Left renal cortex interstitium (tissue), 4 donors: ENCODE results near the gene BPIFB2. TPM values are rescaled to one million over a fixed set of nuclear protein-coding genes. Genes with fewer than 3 reads are reported as not detected.

Experiments used
- DNase-seq, 4 donors: peaks; one replicate each; pipeline ENCODE4 v3.0.0-alpha.2; 2013; ENCODE audit warnings: low read depth in 4 of 4, low spot score in 2 of 4, missing footprints in 1 of 4
- polyA plus RNA-seq, 4 donors: library from polyadenylated mRNA; unstranded; fragments of 120-200 nt; gene quantifications; one replicate each; pipeline ENCODE4 v1.2.1, GENCODE V29; 2013; ENCODE audit not compliant: insufficient read length in 4 of 4

BPIFB2 gene
- polyA plus RNA-seq, 4 donors: not detected

DNA sequence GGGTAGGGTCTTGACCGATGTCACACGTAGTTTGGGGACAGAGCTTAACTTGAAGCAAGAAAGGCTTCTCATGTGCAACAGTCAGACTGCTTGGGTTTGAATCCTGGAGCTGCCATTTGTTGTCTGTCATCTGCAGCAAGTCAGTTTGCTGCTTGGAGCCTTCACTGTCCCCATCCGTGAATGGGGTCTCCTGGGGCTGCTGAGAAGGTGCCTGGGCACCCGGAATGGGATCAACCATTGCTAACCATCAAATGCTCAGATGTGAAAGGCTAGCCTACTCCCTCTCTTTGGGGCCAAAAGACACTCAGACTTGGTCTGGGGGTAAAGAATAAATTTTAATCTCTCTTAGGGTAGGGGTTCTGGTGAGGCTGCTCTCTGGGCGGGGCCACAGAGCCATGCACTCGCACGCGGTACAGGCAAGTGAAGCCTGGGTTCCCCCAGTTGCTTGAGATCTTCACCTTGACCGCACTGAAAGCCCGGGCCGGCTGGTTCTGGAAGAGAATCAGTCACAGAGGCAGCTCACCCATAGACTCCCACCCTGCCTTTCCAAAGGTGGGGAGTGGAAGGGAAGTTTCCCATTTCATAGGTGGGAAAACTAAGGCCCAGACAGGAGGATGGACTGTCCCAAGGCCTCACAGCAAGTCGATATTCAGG is 23.9 kb upstream of the BPIFB2 start:
- no peak for DNase-seq

DNA sequence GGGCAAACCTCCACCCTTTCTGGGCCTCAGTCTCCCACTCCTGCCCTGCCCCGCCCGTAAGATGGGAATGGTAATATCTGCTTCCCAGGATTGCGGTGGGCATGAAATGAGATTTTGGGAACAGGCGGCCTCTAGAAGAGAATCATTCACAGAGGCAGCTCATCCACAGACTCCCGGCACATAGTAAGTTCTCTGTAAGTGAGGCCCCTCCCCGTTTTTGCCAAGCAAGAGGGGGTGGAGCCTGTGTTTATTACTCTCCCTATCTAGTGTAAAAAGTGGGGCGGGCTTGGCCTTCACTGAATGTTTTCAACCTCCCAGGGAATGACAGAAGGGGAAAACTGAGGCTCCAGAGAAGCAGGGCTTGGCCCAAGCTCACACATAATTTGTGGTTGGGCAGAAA is 23.3 kb upstream of the BPIFB2 start:
- DNase-seq: no peak

DNA sequence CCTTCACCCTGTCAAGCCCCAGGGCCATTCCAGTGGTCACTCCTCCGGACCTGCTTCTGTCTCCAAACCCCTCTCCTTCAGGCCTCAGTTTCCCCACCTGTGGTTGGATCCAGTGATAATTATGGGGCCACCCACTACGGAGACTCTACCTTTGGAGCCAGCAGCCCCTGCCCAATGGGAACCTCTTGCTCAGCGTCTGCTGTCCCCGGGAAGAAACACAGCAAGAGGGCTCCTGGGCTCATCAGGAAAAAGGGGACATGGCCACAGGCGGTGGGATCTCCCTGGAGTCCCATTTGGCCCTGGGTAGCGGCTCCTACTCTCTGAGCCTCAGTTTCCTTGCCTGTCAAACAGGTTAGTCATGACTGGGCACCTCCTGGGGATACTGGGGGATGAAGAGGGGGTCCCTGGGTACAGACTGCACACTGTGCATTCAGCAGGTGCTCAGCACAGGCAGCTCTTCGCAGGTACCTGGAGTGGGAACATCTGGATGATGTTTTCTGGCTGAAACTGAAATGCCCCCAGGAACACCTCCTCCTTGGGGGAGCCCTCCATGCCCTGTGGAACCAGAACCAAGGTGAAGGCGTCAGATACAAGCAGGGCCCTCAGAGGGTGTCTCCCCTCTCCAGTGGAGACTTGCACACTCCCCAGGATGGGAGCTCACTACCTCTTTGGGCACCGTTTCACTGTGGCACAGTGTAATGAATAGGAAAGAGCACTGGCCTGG is 22.7 kb upstream of the BPIFB2 start:
- no peak for DNase-seq

DNA sequence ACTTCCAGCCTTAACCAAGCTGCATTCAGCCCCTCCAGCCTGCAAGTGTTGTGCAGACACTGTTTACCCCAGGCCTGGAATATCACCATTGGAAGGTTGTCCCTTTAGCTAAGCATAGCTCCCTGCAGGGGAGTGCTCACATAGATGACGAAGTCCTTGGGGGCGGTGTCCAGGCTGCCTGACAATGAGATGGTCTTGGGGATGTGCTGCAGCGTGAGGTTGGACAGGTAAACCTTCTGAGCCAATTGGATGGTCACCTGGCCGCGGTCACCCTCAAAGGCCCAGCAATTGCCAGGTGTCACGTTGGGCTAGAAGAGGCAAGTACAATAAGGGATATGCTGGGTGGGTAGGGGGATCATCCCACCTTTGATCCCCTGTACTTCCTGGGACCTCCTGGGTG is 21.9 kb upstream of the BPIFB2 start:
- DNase-seq: no peak

DNA sequence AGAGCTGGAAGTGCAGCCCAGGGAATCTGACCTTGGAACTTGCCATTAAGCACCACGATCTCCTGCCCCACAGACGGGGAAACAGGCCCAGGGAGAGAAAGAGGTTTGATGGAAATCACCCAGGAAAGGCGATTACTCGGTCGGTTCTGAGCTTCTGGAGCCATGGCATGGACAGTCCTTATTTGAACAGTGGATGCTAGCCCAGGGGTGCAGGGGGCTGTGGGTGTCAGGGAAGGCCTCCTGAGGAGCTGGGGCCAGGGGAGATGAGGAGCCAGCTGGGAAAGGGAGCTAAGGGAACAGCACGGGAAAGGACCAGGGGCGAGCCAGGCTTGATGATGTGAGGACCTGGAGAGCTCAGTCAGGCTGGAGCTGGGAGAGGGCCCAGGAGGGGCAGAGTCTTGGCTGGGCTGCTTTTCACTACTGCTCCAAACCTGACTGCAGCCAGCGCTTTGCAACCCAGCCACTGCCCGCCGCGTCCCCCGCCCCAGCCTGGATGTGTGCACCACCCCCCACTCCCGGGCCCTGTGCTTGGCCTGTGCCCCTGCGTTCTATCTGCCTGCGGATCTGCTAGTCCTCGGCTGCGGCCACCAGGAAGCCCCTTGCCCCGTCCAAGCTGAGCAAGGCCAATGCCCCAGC is 21.1 kb upstream of the BPIFB2 start:
- no peak for DNase-seq

DNA sequence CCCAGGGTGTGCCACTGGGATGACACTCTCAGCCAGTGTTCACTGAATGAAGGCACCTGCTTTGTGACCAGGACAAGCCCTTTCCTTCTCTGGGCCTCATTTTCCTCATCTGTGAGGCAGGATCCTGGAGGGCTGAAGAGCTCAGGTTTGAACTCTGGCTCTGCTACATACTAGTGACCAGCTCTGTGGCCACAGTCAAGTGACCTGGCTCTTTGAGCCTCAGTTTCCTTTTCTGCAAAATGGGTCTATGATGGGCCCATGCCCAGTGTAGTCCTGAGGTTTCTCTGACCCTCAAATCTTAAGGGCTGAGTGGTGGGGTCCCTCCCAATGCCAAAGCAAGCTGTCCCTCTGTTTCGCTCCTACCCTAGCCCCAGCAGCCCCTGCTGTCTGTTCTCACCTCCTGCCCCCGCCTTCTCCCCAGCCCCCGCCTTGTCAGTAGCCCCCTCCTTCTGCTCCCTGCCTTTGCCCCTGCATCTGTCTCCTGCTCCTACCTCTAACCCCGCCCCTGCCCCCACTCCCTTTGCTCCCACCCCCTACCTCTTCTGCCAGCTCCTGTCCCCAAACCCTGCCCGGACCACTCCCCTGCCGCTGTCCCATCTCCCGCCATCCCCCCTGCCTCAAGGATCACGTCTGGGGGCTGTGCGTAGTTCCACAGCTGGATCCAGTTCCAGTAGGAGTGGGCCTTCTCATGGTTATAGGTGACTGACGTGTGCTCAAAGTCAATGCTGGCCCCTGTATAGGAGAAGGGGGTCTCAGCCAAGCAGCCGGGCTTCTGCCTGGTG is 20.3 kb upstream of the BPIFB2 start:
- DNase-seq: no peak

DNA sequence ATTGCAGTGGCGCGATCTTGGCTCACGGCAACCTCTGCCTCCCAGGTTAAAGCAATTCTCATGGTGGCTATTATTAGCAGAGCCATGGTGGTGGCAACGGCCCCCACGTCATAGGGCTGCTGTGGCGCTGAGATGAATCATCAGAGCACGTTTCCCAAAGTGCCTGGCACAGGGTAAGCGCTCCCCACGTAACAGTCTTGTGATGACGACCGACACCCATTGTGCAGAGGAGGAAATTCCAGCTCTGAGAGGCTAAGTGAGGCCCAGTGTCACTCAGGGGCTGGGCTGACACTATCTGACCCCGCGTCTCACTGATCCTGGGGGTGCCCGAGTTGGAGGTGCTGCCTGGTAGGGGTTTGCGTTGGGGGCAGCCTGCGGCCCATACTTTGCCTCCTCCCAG is 19.5 kb upstream of the BPIFB2 start:
- DNase-seq: no peak

DNA sequence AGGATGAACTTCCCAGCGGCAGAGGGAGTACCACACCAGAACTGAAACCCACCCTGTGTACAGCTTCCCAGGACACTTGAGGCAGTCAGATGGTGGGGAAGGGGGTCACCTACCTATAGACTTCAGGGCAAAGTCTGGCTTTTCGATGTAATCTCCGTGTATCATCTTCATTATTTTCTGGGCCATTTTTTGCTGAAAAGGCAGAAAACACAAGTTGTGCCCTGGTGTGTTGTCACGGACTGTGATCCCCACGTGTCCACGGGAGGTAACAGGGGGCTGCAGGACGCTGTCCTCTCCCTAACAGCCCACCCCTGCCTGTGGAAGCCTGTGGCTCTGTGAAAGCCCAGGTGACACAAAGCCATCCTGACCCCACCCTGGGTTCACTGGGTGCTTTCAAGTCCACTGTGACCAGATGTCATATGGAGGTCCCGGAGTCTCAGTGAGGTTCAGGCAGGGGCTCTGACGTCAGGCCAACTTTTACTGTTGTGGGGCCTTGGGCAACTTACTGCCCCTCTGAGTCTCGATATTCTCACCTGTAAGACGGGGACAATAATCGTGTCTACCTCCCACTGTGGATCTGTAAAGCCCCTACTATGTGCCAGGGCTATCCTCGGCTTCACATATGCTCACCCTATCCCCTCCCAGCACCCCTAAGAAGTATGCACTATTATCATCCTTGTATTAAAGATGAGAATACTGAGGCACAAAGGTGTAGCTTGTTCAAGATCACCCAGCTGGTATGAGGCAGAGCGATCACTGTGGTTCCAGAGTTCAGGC is 17.8 kb upstream of the BPIFB2 start:
- DNase-seq: no peak

DNA sequence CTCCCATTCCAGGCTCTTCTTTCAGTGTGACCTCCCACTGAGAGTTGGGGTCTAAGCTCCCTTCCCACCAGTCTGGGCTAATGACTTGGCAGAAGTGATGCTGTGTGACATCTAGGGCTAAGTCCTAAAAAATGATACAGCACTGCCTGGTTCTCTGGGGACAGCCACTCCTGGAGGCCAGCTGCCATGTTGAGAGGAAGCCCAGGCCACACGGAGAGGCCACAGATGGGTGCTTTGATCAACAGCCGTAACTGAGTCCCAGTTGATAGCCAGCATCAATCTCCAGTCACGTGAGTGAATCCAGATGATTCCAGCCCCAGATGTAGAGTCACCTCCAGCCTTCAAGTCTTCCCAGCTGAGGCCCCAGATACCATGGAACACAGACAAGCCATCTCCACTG is 17.1 kb upstream of the BPIFB2 start:
- DNase-seq: no peak

DNA sequence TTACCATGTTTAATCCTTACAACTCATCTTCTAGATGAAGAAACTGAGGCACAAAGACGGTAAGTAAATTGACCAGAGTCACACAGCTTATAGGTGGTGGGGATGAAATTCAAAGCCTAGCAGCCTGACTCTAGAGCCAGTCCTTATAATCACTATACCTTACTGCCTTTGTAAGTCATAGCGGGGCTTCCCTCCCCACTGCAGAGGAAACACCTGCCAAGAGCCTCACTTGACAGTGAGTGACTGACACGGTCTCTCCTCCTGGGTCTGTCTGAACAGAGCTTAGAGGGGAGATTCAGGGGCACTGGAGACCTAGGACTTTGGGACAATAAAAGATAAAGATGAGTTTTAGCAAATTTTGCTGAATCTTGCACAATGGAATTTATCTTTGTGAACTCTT is 16.1 kb upstream of the BPIFB2 start:
- DNase-seq: no peak

DNA sequence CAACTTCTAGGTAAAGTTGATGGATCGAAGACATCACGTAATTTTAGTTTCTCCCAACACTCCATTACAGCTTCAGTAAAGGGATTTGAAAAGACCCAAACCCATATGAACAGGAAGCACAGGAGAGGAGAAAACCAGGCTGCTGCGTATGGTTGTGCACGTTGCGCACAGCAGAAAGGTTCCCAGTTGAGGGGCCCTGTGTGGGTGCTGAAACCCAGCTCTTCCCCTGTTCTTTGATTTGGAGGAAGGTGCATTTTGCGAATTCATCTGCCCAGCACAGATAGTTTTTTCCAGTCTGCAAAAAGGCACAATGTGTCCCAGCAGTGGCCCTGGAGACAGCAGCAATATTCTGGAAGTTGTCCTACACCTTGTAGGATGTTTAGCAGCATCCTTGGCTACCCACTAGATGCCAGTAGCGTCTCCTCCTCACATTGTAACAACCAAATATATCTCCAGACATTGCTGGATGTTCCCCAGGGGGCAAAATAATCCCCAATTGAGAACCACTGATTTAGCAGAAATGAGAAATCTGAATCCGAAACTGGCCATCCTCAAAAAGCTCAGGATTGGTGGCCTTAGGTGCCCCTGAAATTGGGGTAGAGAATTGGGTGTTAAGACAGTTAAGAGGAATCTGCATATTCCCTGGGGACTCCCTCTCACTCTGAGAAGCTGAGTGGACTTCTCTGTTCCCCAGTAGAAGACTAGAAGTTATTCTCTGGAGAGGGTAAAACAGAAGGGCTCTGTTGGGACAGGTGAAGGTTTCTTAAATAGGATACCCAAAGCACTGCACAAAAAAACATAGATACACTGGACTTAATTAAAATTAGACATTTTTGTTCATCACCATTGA is 15.5 kb upstream of the BPIFB2 start:
- DNase-seq: no peak

DNA sequence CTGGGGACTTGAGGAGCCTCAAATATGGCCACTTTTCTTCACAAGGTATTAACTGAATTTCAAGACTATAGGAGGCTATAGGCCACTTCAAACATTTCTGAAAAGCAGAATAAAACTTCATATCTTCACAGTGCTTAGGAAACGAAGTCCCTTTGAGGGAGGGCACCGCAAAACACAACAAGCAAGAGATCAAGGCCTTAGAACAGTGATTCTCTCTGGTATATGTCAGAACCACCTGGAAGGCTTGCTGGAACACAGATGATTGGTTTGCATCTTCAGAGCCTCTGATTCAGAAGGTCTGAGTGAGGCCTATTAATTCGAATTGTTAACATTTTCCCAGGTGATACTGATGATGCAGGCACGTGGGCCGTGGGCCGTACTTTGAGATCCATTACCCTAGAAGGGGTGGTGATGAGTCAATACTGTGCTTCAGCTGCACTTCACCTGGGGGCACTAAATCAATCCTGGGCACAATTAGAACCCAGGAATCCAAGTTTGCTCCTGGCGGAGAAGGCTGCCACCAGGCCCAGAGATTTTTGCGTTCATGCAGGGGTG is 13.9 kb upstream of the BPIFB2 start:
- no peak for DNase-seq

DNA sequence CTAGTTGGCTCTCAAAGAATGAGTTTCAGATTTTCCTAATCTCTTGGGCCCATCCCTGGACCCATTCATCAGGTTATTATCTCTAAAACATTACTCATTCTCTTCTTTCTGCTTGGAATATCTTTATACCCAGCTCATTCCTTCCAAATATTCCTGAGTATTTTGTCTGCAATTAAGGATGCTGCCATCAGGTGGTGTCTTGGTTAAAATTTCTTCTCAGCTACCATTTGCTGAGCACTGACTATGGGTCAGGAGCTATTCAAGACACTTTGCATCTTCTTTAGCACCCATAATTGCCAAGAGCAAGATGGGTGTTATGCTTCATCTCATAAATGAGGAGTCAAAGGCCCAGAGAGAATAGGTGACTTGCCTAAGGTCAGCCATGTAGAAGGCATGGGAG is 11.7 kb upstream of the BPIFB2 start:
- no peak for DNase-seq

DNA sequence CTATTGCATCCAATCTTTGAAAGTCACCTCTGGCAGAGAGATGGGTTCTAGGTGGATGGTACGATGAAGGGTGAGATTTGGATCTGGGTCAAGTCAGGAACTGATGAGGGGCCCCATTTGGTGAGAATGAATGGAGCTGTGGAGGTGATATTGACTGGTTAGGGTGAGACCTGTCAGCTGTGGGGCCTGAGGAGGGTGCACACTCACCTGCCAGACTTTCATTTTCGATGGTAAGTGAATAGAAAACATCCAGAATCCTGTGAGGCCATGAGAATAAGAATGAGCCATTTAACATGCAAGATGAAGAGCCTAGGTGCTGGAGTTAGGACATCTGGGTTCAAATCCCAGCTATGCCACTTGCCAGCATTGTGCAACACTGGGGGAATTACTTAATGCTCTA is 10.1 kb upstream of the BPIFB2 start:
- DNase-seq: no peak

DNA sequence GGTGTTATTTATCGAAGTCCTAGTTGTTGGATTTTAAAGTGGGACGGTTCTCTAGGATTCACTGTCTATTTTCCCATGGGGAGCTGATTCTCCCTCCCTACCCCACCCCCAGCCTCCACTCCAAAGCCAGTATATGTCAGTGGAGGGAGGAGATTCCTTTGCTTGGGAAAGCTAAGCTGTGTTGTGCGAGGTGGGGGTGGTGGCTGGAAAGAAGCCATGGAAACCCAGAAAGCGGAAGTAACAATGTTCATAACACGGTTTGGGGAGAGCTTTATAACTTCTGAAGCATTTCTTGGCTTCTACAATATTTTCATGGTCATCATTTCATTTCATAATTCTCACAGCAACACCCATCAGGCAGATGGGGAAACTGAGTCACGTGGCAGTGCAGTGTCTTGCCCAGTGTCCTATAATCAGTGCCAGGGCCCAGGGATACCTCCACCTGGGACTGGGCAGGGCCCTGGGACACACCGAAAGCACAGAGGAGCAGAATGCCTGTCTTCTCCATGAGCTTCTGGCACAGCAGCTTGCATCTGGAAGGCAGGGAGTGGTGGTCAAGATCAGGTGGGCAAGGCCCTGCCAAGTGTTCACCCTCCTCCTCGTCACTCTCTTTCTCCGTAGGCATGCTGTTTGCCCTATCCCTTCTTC is 7.8 kb upstream of the BPIFB2 start:
- DNase-seq: no peak

DNA sequence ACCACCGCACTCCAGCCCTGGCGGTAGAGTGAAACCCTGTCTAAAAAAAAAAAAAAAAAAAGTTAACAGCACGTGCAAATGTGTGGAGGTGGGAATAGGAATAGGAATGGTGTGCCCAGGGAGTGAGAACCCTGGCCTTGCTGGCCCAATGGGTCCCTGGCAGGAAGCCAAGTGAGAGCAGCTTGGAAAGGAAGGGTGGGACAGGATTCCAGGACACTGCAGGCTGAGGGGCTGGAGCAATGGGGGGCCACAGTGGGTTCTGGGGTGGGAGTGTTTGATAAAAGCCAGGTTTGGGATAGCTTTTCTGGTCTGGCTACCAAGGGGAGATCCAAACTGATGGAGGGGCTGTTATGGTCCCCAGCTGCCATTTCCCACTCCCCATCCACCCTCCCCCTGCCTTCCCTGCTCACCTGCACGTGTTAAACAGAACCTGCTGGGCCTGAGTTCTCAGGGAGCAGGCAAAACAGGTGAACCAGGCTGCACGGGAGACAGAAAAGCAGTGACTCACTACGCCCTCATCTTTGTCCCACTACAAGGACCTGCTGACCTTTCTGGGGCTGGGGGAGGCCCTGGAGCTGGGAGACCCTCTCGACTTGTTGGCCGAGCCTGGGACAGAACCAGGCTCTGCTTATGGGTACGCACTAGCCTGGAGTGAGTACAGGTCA is 6.6 kb upstream of the BPIFB2 start:
- DNase-seq: no peak

DNA sequence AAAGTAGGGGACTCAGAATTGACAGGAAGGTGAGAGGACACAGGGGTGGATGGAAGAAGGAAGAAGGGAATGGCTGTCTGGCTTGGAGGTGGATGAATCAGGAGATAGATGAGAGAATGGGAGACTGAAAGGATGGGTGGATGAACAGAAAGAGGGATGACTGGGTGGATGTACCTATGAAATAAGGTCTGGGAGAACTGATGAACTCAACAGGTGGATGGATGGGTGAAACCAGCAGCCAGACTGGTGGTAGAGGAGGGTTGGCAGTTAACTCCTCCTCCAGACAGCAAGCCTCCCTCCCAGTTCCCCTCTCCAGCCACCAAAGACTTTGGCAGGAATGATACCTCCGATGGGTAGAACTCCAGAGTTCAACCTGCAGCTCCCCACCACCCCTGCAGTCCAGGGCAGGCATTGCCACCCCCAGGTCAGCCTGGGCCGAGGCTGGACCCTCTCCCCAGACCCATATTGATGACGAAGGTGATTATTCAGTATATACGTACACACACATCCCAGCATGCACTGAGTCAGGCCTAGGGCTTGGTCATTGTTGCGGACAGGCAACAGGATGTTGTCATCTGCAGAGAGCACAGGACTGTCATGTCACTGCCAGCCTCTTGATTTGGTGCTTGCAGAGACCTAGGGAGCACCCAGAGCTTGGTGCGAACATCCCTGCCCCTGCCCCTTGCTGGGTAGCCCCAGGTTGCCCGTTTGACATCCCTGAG is 5.3 kb upstream of the BPIFB2 start:
- DNase-seq: no peak
